Neural cell (in vitro differentiated cells): ENCODE data around the gene USP7.

Source experiments
- CTCF ChIP-seq: fragments of 450-650 bp; IDR thresholded peaks from 2 replicates; pipeline ENCODE4 v1.5.1; 2014; ENCODE audit warnings: antibody characterized with exemption, mild to moderate bottlenecking, moderate library complexity; ENCODE audit not compliant: poor library complexity, severe bottlenecking
- EP300 ChIP-seq: fragments of 450-650 bp; conservative IDR thresholded peaks from 2 replicates; pipeline ENCODE4 v1.6.1; 2014; ENCODE audit warnings: antibody characterized with exemption, mild to moderate bottlenecking, moderate library complexity; ENCODE audit not compliant: poor library complexity, severe bottlenecking
- EZH2 ChIP-seq: fragments of 200-600, 300-800 bp; shearing (Covaris generic), sonication (generic); IDR thresholded peaks from 2 replicates; pipeline ENCODE4 v1.6.1; 2014; ENCODE audit warnings: antibody characterized with exemption, low read length, borderline replicate concordance, mild to moderate bottlenecking; ENCODE audit not compliant: insufficient read depth, poor library complexity, severe bottlenecking
- TAF1 ChIP-seq: IDR thresholded peaks from 2 replicates; pipeline ENCODE4 v1.6.1; 2012; ENCODE audit warnings: low read depth

GRCh38 chr16:8948069-8948593 lies 15.6 kb downstream of the USP7 start:
- TF ChIP-seq EZH2: no peak
- no peak for TF ChIP-seq EP300
- TF ChIP-seq CTCF: no peak
- TF ChIP-seq TAF1: no peak
